Globus pallidus (tissue), 1 donor: ENCODE measurements around the gene ANKRD13A.
"Not testable (repeated sequence)": the region's sequence is repeated elsewhere in the genome, so short reads cannot be mapped to it uniquely, and the experiment has no call there.

Experiments used
- DNase-seq: peaks from one replicate; pipeline ENCODE4 v3.0.0-alpha.2; 2015; ENCODE audit warnings: low spot score

ANKRD13A gene

DNA sequence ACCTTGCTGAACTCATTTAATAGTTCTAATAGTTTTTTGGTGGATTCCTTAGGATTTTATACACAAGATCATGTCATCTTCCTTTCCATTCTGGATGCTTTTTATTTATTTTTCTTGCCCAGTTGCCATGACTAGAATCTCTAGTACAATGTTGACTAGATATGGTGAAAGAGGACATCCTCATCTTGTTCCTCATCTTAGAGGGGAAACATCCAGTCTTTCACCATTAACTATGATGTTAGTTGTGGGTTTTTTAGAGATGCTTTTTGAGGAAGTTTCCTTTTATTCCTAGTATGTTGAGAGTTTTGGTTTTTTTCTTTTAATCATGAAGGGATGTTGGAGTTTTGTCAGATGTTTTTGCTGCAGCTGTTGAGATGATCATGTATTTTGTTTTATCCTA, 8.7 kb downstream of the ANKRD13A start:
- DNase-seq: no peak

DNA sequence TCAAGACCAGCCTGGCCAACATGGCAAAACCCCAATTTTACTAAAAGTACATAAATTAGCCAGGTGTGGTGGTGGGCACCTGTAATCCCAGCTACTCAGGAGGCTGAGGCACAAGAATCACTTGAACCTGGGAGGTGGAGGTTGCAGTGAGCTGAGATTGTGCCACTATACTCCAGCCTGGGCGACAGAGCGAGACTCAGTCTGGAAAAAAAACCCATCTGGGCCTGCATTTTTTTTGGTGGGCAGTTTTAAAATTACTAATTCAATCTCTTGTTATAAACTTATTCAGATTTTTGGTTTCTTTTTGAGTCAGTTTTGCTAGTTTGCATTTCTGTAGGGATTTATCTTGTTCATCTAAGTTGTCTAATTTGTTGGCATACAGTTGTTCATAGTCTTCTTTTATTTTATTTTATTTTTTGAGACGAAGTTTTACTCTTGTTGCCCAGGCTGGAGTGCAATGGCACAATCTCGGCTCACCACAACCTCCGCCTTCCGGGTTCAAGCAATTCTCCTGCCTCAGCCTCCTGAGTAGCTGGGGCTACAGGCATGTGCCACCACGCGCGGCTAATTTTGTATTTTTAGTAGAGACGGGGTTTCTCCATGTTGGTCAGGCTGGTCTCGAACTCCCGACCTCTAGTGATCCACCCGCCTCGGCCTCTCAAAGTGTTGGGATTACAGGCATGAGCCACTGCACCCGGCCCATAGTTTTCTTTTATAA, 9.6 kb downstream of the ANKRD13A start:
- DNase-seq: not testable (repeated sequence)

DNA sequence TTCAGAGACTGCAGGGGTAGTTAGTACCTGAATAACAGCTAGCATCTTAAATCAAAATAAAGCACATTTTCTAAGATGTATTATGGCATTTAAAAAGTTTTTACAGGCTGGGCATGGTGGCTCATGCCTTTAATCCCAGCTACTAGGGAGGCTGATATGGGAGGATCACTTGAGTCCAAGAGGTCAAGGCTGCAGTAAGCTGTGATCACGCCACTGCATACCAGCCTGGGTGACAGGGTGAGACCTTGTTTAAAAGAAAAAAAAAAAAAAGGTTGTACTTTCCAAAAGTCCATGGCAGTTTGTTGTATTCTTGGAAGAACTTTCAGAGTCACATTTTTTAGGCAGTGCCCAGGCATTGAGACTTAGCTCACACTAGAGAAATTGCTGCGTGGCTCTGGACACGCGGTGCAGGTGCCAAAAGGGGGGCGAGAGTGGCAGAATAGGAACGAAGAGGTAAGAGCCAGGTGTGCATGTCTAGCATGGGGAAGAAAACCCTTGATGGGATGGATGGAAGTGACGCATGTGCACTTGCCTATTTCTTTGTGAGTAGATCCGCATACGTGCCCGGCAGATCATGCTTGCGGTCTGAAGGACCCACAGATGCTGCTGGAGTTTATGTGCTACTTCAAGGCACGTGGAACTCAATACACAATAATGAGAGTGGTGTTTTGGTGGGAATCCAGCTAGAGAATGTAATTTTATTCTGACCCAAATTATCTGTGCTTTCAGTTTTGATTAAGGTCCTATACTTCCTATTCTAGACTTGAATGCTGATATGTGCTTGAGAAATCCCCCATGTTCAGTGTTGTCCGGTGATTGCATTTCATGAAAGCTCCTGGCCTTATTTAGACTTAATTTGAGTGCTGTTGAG, 11.9 kb downstream of the ANKRD13A start:
- no peak for DNase-seq

DNA sequence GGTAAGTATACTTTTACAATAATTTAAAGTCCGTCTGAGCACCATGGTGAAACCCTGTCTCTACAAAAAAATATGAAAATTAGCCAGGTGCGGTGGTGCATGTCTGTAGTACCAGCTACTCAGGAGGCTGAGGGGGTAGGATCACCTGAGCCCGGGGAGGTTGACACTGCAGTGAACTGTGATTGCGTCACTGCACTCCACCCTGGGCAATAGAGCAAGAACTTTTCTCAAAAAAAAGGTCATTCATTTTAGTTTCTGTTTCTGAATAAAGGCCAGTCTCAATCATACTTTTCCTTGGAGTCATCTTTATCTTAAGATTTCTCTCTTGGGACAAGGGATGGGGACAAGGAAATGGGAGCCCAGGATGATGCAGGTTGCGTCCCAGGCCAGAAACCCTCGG, 12.9 kb downstream of the ANKRD13A start:
- DNase-seq: no peak

DNA sequence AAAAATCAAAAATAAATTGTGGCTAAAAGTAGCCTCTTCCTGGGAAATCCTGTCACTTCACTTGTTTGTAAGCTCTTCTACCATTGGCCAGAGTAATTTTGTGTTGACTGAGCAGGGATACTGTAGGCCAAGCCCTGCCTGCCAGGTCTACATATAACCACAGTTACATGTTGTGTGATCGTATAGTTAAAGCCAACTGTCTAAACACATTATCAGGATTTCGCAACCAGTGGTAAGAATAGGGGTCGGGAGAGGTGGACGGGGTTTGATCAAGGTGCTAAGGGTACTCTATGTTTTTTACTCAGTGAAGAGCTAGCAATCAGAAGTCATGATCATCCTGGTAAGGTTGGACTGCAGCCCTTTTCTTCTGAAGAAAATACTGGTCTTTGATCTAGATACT, 13.4 kb downstream of the ANKRD13A start:
- no peak for DNase-seq

DNA sequence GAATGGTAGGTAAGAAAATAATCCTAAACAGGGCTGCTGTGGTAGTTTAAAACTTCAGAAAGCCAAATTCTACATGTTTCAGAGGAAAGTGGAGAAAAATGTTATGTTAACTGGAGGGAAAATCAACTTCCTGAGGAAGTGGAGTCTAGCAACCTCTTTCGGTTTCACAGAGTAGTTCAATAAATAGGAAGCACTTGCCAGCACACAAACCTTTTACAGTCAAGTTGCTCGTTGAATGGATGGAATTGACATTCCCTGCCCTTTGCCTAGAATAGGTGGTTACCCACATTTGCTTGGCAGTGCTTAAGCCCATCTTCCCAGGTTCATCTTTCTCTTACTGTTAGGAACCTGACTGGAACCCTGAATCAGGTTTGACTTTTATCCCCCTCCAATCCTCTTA, 15.9 kb downstream of the ANKRD13A start:
- DNase-seq: no peak

DNA sequence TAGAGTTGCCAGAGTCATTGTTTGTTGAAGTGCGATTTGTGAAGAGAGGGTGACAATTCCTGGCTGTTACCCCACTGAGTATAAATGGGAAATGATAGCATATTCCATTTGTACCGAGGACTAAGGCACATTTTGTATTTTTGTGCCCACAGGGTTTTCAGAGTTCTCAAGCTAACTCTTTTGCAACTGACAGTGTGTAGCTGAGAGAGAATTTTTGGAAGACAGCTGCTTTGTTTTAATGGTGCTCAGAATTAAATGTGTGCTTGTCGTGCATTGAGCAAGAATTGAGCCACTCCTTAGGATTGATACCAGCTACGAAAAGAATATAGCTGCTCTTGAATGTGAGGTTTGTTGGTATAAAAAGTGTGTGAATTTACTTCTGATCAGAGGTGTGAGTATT, 21.7 kb downstream of the ANKRD13A start:
- DNase-seq: no peak

DNA sequence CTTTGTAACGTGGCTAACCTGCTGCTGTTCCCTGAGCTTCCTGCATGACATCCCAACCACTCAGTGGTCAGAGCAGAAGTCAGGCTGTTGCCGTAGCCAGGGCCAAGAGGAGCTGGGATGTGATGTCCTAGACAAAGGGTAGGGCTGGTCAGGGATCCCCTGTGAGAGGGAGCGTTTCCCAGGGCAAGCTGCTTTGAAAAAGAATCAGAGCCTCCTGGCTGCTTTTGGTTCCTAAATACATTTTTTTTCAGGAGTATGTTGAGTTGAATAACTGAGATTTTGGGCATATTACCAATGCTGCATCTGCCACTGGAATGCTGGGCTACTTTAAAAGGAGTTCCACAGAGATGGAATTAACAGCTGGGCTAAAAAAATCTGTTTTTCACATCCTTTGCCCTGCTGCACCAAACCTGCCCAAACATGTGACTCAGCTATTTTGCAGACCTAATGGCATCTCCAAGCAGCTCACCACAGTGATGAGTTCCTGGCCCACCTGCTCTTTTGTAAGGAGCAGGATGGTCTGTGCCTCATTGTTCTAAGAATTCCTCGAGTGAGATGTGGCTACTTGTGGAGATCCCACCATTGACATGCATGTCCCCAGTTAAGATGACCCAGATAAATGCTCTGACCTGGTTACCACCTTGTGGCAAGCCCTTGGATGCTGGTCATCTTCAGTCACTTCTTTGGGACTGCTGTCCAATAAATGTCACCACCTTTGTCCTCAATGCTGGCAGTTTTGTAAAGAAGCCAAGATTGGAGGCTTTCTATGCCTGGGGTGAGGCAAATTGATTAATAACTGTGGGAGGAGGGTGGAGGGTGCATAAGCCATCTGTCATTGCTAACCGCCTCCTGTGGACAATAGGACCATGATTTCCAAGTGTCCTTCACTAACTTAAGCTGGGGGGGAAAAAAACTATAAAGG, 24.1 kb downstream of the ANKRD13A start:
- DNase-seq: no peak

DNA sequence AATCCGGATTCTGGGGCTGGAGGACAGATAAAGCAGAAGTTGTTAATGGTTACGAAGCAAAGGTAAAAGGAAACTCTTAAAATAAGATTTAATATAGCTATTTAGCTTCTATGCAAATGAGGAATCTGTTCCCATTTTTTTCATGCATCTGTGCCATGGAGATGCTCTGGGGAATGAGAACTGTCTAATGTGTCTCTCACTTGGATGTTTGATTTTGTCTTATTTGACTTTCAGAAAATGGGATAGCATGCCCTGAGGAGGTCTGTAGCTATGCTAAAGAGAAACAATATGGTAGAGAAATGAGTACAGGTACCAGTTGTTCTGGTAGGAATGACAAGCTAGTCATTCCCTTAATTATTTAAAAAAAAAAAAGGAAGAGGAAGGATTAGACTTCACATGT, 24.8 kb downstream of the ANKRD13A start:
- DNase-seq: no peak

DNA sequence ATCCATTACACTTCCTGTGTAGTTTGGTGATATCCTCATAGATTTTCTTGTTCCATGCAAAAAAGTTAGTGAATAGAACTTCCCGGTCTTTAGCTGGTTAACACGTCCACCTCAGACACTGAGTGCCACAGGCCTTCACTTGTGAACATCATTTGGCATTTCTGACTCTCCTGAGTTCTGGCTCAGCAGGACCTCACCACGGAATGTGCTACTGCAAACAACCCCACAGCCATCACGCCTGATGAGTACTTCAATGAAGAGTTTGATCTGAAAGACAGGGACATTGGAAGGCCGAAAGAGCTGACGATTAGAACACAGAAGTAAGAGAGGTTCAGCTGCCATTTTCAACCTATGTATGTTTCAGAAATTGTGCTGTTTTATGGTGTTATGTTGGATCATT, 29.1 kb downstream of the ANKRD13A start:
- DNase-seq: no peak

DNA sequence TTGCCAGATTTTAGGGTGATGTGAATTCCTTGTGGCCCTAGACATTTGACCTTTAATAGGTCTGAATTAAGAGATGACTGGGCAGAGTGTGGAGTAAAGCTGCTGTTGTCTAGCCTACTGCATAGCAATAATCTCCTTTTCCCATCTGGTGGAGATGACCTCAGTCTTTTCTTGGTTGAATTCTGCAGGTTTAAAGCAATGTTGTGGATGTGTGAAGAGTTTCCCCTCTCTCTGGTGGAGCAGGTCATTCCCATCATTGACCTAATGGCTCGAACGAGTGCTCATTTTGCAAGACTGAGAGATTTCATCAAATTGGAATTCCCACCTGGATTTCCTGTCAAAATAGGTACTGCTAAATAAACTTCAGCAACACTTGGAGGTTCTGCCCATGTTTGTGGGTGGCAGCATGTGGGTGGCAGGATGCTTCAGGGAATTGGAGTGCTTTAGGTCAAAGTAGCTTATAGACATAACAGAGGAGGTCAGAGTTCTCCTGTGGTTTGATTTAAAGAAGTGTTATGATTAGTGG, 30.1 kb downstream of the ANKRD13A start:
- DNase-seq: no peak

DNA sequence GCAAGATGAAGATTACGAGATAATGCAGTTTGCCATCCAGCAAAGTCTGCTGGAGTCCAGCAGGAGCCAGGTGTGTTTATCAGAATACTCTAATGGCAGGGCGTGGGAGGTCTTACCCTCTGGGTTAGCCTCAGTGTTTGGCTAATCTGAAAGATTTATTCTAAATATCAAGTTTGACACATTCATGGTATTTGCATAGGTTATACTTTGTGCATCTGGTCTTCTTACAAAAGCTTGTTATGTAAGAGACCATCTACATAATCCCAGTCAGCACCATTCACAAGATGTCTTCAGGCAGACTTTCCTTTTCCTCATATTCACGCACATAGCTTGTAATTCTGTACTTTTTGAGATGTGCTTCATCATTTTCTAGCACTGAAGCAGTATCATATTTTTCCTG, 34.7 kb downstream of the ANKRD13A start:
- DNase-seq: no peak

DNA sequence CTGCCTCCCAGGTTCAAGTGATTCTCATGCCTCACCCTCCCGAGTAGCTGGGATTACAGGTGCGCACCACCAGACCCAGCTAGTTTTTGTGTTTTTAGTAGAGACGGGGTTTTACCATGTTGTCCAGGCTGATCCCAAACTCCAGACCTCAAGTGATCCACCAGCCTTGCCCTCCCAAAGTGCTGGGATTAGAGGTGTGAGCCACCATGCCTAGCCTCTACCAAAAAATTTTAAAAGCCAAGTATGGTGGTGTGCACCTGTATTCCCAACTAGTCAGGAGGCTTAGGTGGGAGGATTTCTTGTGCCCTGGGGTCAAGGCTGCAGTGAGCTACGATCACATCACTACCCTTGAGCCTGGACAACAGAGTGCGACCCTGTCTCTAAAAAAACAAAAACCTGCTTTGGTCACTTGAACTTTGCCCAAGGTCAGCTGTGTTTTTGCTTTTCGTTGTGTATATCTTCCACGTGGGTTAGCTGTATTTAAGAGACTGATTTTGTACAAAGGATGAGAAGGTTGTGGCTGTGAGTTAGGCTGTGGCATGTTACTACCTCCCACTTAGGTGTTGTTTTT, 36.4 kb downstream of the ANKRD13A start:
- DNase-seq: no peak

DNA sequence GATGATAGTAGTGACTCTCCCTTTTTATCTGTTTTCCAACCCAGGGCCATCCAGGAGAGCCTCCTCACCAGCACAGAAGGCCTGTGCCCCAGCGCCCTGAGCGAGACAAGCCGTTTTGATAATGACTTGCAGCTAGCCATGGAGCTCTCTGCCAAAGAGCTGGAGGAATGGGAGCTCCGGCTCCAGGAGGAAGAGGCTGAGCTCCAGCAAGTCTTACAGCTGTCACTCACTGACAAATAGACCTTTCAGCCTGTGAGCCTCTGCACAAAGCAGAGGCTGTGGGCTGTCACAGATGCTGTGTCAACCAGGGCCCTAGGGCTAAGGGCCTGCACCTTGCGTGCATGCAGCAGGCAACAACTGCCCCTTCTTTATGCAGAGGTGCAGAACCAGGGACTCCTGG, 38.1 kb downstream of the ANKRD13A start:
- peak; percentile 86 for DNase-seq

DNA sequence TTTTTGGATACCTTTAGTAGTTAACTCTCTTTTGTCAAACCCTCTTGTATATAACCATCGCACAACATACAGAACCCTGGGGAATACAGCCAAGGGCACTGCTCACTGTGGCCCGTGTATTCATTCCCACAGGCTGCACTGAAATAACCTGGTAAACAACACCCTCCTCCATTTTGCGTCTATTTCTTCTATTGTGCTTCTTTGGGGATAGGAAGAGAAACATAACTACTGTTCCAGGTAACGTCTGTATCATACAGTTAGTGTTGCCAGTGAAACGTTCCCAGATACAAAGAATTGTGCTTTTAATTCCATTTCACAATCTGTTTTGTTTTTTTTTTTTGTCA, 39.5 kb downstream of the ANKRD13A start:
- DNase-seq: no peak

DNA sequence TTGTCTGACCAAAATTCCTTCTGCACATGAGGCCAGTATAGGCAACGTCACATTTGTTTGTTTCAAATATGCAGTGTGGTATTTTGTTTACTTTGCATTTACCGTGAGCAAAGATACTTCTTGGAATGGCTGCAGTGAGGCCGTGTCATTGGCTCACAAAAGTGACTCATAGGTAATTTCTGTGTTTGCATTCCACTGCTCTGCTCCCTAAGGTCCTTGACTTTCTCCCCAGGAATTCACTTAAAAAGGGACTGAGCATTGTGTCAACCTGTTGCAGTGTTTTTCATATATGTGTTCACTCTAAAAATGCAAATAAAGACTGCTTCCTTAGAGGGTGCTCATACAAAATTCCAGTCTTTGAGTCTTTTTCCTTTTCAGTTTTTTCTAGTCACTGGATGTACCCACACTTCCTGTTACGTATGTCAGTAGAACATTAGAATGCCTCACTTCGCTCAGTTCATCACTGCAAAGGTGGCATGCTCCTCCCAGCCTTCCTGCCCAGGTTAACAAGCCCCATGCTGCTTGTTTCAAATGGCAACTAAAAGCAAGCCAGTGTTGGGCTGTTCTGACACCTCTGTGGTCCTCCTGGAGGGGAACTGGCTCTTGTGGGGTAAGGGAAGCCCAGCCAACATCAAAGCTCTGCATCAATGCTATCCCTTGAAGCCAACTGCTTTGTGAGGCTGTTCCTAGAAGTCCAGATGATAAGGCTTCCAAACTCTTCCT, 40.0 kb downstream of the ANKRD13A start:
- no peak for DNase-seq

DNA sequence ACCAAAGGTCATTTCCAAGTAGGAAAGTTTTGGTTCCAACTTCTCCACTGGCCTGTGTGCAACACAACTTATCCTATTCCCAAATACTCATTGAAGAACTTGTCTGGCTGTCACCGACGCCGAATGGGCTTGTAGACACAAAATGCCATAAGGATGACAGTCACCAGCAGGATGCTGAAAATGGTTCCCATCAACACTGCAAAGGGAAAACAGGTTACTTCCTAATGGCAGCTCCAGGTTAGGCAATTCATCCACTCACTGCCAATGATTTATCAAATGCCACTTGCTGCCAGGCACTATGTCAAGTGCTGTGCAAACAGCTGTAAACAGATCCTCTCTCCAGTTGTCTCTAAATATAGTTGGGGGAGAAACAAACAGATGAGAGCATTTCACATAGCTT, 43.0 kb downstream of the ANKRD13A start:
- DNase-seq: no peak

DNA sequence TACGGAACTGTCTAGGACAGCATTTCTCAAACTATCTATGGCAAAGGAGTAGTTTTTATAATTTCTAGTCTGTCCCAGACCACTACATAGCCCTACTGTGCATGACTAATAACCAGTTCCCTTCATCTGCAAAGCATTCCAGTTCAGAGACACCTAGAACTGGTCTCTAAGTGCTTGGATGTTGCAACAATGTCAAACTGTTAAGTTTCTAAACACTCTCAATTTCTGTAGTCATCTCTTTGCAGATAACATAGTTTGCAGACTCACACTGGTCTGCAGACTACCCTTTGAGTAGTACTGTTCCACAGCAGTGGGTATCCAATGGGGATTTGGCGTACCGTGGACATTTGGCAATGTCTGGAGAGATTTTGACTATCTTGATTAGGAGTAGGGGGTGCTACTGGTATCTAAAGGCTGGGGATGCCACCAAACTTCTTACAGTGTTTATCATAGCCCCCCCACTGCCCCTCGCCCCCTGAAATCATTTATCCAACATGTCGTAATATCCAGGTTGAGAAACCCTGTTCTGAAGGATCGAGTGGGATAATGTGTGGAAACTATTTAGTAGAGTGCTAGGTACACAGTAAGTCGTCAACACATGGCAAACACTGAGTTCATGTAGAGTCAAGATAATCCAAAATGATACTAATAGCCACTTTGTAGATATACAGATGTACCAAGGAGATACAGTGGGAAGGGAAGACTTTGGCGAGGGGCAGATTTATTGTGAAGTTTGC, 47.4 kb downstream of the ANKRD13A start:
- DNase-seq: no peak

DNA sequence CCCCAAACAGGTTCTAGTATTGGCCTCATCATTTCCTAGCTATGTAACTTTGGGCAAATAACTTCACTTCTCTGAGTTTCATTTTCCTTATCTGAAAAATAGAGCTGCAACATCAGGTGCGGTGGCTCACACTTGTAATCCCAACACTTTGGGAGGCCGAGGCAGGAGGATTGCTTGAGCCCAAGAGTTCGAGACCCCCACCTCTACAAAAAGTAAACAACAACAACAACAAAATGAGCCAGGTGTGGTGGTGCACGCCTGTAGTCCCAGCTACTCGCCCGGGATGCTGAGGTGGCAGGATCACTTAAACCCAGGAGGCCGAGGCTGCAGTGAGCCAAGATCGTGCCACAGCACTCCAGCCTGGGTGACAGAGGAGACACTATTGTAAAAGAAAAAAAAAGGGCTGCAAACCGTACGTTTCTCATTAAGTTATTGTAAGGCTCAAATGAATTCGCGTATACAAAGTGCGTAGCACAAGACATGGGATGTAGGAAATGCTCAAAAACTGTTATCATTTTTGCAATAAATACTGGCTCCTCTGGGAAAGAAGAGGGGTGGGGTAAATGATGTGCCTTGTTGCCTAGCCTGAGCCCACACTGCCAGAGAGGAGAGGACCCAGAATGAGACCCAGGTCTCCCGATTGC, 48.2 kb downstream of the ANKRD13A start:
- DNase-seq: no peak
